Neuronal stem cell (in vitro differentiated cells): ENCODE results near the gene TMEM163.

Experiments used
- DNase-seq: peaks from one replicate; pipeline ENCODE4 v3.0.0-alpha.2; 2013; ENCODE audit warnings: low spot score
- H2AFZ ChIP-seq: one replicate; pipeline ENCODE4 v1.6.1; 2013; ENCODE audit warnings: mild to moderate bottlenecking, low read length, inconsistent platforms
- H2AK5ac ChIP-seq: 2 replicates; pipeline ENCODE4 v1.6.1; 2013; ENCODE audit warnings: low read depth, mild to moderate bottlenecking, inconsistent platforms, low read length, moderate library complexity, mixed read lengths
- H2BK120ac ChIP-seq: 2 replicates; pipeline ENCODE4 v1.6.1; 2013; ENCODE audit warnings: low read depth, mild to moderate bottlenecking, inconsistent platforms, low read length, moderate library complexity, mixed read lengths
- H2BK12ac ChIP-seq: one replicate; pipeline ENCODE4 v1.6.1; 2013; ENCODE audit warnings: low read length, inconsistent platforms
- H2BK15ac ChIP-seq: 2 replicates; pipeline ENCODE4 v1.6.1; 2013; ENCODE audit warnings: mild to moderate bottlenecking, low read length, inconsistent platforms, mixed read lengths
- H2BK5ac ChIP-seq: one replicate; pipeline ENCODE4 v1.6.1; 2013; ENCODE audit warnings: inconsistent platforms, mild to moderate bottlenecking, low read length, moderate library complexity
- H3K14ac ChIP-seq: one replicate; pipeline ENCODE4 v1.6.1; 2013; ENCODE audit warnings: low read length, inconsistent platforms
- H3K18ac ChIP-seq: 2 replicates; pipeline ENCODE4 v1.6.1; 2013; ENCODE audit warnings: low read length, inconsistent platforms
- H3K23ac ChIP-seq: 2 replicates; pipeline ENCODE4 v1.6.1; 2013; ENCODE audit warnings: low read depth, mild to moderate bottlenecking, mixed read lengths, low read length, inconsistent platforms; ENCODE audit not compliant: poor library complexity
- H3K27ac ChIP-seq: replicated peaks from 3 replicates; pipeline ENCODE4 v1.5.1; 2013; ENCODE audit warnings: low read length, inconsistent platforms
- H3K27me3 ChIP-seq, 3 experiments: 2 replicates each; pipeline ENCODE4 v1.6.1; 2013; ENCODE audit warnings: low read length in 3 of 3, mild to moderate bottlenecking in 2 of 3, inconsistent platforms in 1 of 3, low read depth in 1 of 3, mixed read lengths in 1 of 3, moderate library complexity in 1 of 3; ENCODE audit not compliant: control insufficient read depth in 3 of 3, insufficient read depth in 3 of 3
- H3K36me3 ChIP-seq, 2 donors: replicated peaks in 1 of 2; 2 replicates each; pipeline ENCODE4 v1.6.1; 2013; ENCODE audit warnings: low read length in 2 of 2; ENCODE audit not compliant: control insufficient read depth in 2 of 2, insufficient read depth in 2 of 2
- H3K4ac ChIP-seq: 2 replicates; pipeline ENCODE4 v1.6.1; 2013; ENCODE audit warnings: inconsistent platforms, mild to moderate bottlenecking, low read length, moderate library complexity
- H3K4me1 ChIP-seq, 2 donors: 1 replicate in 1 of 2; 2 replicates in 1 of 2; pipeline ENCODE4 v1.6.1; 2013; ENCODE audit warnings: low read length in 2 of 2, low read depth in 1 of 2; ENCODE audit not compliant: control insufficient read depth in 2 of 2, insufficient read depth in 1 of 2
- H3K4me2 ChIP-seq: one replicate; pipeline ENCODE4 v1.6.1; 2013; ENCODE audit warnings: mild to moderate bottlenecking, low read length, inconsistent platforms; ENCODE audit not compliant: insufficient read depth, poor library complexity, severe bottlenecking
- H3K4me3 ChIP-seq, 2 donors: 2 replicates each; pipeline ENCODE4 v1.5.1; 2013; ENCODE audit warnings: low read length in 2 of 2, mild to moderate bottlenecking in 2 of 2, inconsistent platforms in 1 of 2, moderate library complexity in 1 of 2
- H3K79me1 ChIP-seq: one replicate; pipeline ENCODE4 v1.6.1; 2013; ENCODE audit warnings: low read depth, mild to moderate bottlenecking, inconsistent platforms, low read length, moderate library complexity
- H3K9ac ChIP-seq: one replicate; pipeline ENCODE4 v1.6.1; 2013; ENCODE audit warnings: mild to moderate bottlenecking, low read depth, low read length, inconsistent platforms; ENCODE audit not compliant: poor library complexity
- H3K9me3 ChIP-seq, 2 donors: replicated peaks in 1 of 2; 2 replicates each; pipeline versions ENCODE3 to v1.6.1; 2013; ENCODE audit warnings: low read length in 2 of 2, mild to moderate bottlenecking in 2 of 2, inconsistent platforms in 1 of 2, low read depth in 1 of 2, mixed read lengths in 1 of 2, moderate library complexity in 1 of 2; ENCODE audit not compliant: control insufficient read depth in 2 of 2, insufficient read depth in 1 of 2
- H4K8ac ChIP-seq: one replicate; pipeline ENCODE4 v1.6.1; 2013; ENCODE audit warnings: low read depth, mild to moderate bottlenecking, inconsistent platforms, low read length, moderate library complexity
- H4K91ac ChIP-seq: one replicate; pipeline ENCODE4 v1.6.1; 2013; ENCODE audit warnings: low read length, low read depth, mild to moderate bottlenecking, inconsistent platforms; ENCODE audit not compliant: poor library complexity
- WGBS, 2 donors: extraction: QIAGEN DNeasy Blood & Tissue Kit; methylation state at CpG; one replicate each; pipeline ENCODE4 v1.1.7; 2013; ENCODE audit warnings: missing lambda C conversion rate in 2 of 2, mixed read lengths in 1 of 2; ENCODE audit not compliant: insufficient read length in 2 of 2, insufficient replicate concordance in 1 of 2; ENCODE audit errors: extremely low coverage in 2 of 2; 5-methylcytosine and 5-hydroxymethylcytosine counted together

The TMEM163 gene

DNA sequence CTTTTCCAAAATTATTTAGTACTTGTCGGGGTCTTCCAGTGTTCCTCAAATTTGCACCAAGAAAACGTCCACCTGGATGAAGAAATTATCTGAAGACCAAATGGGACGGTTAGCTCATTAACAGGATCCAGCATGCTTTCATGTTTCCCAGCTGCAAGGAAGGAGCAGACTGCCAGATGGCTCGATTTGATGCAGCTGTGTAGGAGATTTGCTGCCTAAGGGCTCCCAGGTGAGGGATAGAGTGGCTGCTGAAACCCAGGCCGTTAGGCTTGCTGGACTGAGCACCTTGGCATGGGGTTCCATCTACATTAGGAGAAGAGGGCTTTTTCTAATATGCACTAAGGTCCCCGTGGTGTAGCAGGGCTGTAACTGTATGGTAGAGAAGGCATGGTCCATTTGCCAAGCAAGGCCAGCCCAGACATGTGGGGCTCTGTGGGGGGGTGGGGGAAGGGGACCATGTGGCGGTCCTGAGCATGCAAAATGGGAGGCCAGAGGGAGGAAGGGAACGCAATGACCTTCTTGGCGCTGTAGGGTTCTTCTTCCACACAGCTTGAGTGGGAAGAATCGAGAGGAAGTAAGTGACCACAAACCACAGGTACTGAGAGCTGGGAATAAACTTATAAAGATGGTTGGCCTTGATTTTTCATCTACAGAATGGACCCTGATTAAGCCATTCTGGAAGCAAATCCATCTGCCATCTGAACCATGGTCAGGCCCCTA, 144.0 kb downstream of the TMEM163 start:
- Histone ChIP-seq H2BK120ac (no peak overlapping the region), H2AFZ (no peak overlapping the region), H3K23ac (no peak overlapping the region), H2BK12ac (no peak overlapping the region), H3K4ac (no peak overlapping the region), H2BK15ac (no peak overlapping the region), H2BK5ac (no peak overlapping the region), H3K4me1 (peaks cover 0 to 7% of the 10 kb centered on the region in 2 donors), H3K14ac (no peak overlapping the region), H3K18ac (no peak overlapping the region), H3K4me2 (no peak overlapping the region), H3K4me3 (no peak overlapping the region), H3K27ac (no peak overlapping the region), H2AK5ac (no peak overlapping the region), H3K79me1 (no peaks in the 10 kb centered on the region), H3K27me3 (no peaks in the 10 kb centered on the region), H3K9me3 (no peaks in the 10 kb centered on the region), H4K8ac (no peak overlapping the region), H4K91ac (no peak overlapping the region), H3K9ac (no peak overlapping the region), H3K36me3 (no peaks in the 10 kb centered on the region)
- DNase-seq, result no peak
- no CpG with 5 or more reads among the region's 10 CpGs for WGBS, 2 donors

DNA sequence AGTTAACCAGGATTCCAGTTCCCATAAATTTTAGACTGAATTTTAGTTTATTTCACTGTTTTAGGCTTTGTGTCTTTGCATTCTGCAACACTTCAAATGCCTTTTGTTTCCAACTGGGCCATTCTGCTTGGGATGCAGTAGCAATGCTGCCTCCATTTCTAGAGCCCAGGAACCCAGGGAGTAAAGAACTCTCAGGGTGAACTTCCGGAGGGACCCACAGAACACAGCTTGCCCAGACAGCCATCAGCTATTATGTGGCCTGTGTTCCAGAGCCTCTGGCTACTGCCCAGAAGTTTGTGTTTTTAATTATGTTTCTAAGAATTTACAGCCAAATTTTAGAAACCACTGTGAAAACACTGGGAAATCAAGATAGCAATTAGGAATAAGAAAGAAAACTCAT, 145.1 kb downstream of the TMEM163 start:
- Histone ChIP-seq H3K36me3 (no peaks in the 10 kb centered on the region), H3K14ac (no peak overlapping the region), H3K4me3 (no peak overlapping the region), H3K27ac (no peak overlapping the region), H2BK5ac (no peak overlapping the region), H3K79me1 (no peaks in the 10 kb centered on the region), H2AFZ (no peak overlapping the region), H3K4me2 (no peak overlapping the region), H3K23ac (no peak overlapping the region), H2BK120ac (no peak overlapping the region), H3K18ac (no peak overlapping the region), H3K9me3 (no peaks in the 10 kb centered on the region), H2BK15ac (no peak overlapping the region), H4K91ac (no peak overlapping the region), H3K4ac (no peak overlapping the region), H2BK12ac (no peak overlapping the region), H4K8ac (no peak overlapping the region), H3K4me1 (peaks cover 0 to 5% of the 10 kb centered on the region in 2 donors), H2AK5ac (no peak overlapping the region), H3K9ac (no peak overlapping the region), H3K27me3 (no peaks in the 10 kb centered on the region)
- WGBS, 2 donors, result no CpG with 5 or more reads among the region's 1 CpG
- no peak for DNase-seq

DNA sequence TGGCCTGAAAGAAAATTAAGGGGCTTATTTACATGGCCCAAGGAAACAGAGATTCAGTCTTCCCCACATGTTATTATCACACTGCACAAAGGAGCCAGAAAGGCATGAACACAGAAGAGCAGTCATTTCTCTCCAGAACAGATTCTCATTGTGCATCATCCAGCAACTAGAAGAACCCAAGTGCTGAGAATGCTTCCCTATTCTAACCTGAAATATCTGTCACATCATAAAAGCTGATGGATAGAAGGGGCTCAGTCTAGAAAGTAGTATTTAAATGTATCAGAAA, 145.8 kb downstream of the TMEM163 start:
- H4K8ac ChIP-seq, result no peak overlapping the region
- no peak overlapping the region for H3K27ac ChIP-seq
- H2BK5ac ChIP-seq, result no peak overlapping the region
- H3K14ac ChIP-seq, result no peak overlapping the region
- H3K79me1 ChIP-seq, result no peaks in the 10 kb centered on the region
- H3K23ac ChIP-seq, result no peak overlapping the region
- no peaks in the 10 kb centered on the region for H3K9me3 ChIP-seq
- H2AK5ac ChIP-seq, result no peak overlapping the region
- no peak overlapping the region for H3K9ac ChIP-seq
- H3K18ac ChIP-seq, result no peak overlapping the region
- no peak overlapping the region for H4K91ac ChIP-seq
- no peaks in the 10 kb centered on the region for H3K4me1 ChIP-seq
- H3K27me3 ChIP-seq, result no peaks in the 10 kb centered on the region
- no peak overlapping the region for H3K4me2 ChIP-seq
- no peak overlapping the region for H2AFZ ChIP-seq
- no peak overlapping the region for H2BK15ac ChIP-seq
- no peaks in the 10 kb centered on the region for H3K36me3 ChIP-seq
- no peak overlapping the region for H3K4ac ChIP-seq
- H3K4me3 ChIP-seq, result no peak overlapping the region
- no peak for DNase-seq
- no peak overlapping the region for H2BK120ac ChIP-seq
- no peak overlapping the region for H2BK12ac ChIP-seq

DNA sequence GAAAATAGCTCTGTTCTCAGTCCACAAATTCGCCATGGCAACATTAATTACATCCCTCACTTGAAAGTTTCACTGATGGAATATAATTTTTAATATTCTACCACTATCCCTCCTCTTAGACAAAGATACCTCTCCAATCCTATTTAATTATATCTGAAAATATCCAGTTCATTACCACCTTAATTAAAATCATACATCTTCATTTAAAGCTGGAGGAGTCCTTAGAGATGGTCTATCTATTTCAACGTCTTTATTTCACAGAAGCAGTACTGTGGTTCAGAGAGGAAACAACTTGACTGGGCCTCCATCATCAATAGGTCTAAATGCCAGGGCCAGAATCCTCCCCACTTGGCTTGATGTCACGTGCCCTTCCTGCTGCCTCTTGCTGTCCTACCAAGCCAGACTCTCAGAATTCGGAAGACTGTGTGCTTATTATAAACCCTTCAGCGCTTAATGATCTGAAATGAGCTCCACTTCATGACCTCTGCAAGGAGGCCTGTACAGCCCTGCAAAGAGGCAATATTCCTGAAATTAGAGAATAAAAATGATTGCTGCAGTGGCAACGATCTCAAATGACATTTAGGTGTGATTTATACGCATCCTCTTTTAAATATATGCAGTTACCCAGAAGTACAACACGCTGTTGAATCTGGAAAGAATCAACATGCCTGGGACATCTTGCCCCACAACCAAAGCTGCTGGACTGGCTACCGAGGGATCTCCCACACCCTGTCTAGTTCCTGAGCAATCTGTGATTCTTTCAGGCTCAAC, 146.3 kb downstream of the TMEM163 start:
- H3K4me3 ChIP-seq, result no peak overlapping the region
- no peak overlapping the region for H3K14ac ChIP-seq
- H3K9ac ChIP-seq, result no peak overlapping the region
- no peak overlapping the region for H2BK15ac ChIP-seq
- no peak overlapping the region for H3K27ac ChIP-seq
- no peaks in the 10 kb centered on the region for H3K36me3 ChIP-seq
- H3K4ac ChIP-seq, result no peak overlapping the region
- no peak overlapping the region for H2BK5ac ChIP-seq
- H2AK5ac ChIP-seq, result no peak overlapping the region
- H2BK12ac ChIP-seq, result no peak overlapping the region
- H4K8ac ChIP-seq, result no peak overlapping the region
- no peak overlapping the region for H2AFZ ChIP-seq
- no peak overlapping the region for H2BK120ac ChIP-seq
- no peak overlapping the region for H3K18ac ChIP-seq
- H4K91ac ChIP-seq, result no peak overlapping the region
- H3K4me2 ChIP-seq, result no peak overlapping the region
- H3K23ac ChIP-seq, result no peak overlapping the region
- no peaks in the 10 kb centered on the region for H3K9me3 ChIP-seq
- no peaks in the 10 kb centered on the region for H3K4me1 ChIP-seq
- DNase-seq, result no peak
- WGBS, 2 donors, result no CpG with 5 or more reads among the region's 9 CpGs
- H3K27me3 ChIP-seq, result no peaks in the 10 kb centered on the region
- no peaks in the 10 kb centered on the region for H3K79me1 ChIP-seq
